Brain microvascular endothelial cell (primary cell): ENCODE measurements around the gene TBC1D22B.

Experiments used
- DNase-seq: peaks from one replicate; pipeline ENCODE4 v3.0.0-alpha.2; 2020
- H3K27ac ChIP-seq: fragments of 250-450 bp; sonication (Bioruptor Pico); 2 replicates; pipeline ENCODE4 v1.5.1; 2020; ENCODE audit warnings: mild to moderate bottlenecking, moderate library complexity
- H3K27me3 ChIP-seq: fragments of 250-450 bp; sonication (Bioruptor Pico); replicated peaks from 2 replicates; pipeline ENCODE4 v1.5.1; 2020; ENCODE audit warnings: mild to moderate bottlenecking
- H3K36me3 ChIP-seq: fragments of 250-450 bp; sonication (Bioruptor Pico); replicated peaks from 2 replicates; pipeline ENCODE4 v1.5.1; 2020; ENCODE audit warnings: mild to moderate bottlenecking
- H3K4me3 ChIP-seq: 2 replicates; pipeline ENCODE4 v1.5.1; 2011; ENCODE audit warnings: low read depth, mild to moderate bottlenecking, control low read depth, low read length, moderate library complexity
- in situ Hi-C: cut with HindIII; loops from 2 replicates; pipeline ENCODE4 v1.10.0; 2017; ENCODE audit warnings: low sequenced_read_pairs, low pct_ligation_motif_present
- TF ChIP-seq, protein P1 (sequence below): IDR thresholded peaks from 2 replicates; pipeline ENCODE4 v1.5.1; 2011; ENCODE audit warnings: low read depth, mild to moderate bottlenecking, moderate library complexity, low read length, control low read depth, inconsistent platforms; ENCODE audit errors: missing control alignments

TBC1D22B gene

GRCh38 chr6:37319856-37320480 lies 62.4 kb downstream of the TBC1D22B start:
- H3K27ac ChIP-seq: no peak overlapping the region
- DNase-seq: no peak
- in situ Hi-C loops: no loop called here
- TF ChIP-seq, protein P1, sequence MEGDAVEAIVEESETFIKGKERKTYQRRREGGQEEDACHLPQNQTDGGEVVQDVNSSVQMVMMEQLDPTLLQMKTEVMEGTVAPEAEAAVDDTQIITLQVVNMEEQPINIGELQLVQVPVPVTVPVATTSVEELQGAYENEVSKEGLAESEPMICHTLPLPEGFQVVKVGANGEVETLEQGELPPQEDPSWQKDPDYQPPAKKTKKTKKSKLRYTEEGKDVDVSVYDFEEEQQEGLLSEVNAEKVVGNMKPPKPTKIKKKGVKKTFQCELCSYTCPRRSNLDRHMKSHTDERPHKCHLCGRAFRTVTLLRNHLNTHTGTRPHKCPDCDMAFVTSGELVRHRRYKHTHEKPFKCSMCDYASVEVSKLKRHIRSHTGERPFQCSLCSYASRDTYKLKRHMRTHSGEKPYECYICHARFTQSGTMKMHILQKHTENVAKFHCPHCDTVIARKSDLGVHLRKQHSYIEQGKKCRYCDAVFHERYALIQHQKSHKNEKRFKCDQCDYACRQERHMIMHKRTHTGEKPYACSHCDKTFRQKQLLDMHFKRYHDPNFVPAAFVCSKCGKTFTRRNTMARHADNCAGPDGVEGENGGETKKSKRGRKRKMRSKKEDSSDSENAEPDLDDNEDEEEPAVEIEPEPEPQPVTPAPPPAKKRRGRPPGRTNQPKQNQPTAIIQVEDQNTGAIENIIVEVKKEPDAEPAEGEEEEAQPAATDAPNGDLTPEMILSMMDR: no peak
- peaks cover 62% of the 10 kb centered on the region for H3K36me3 ChIP-seq
- no peaks in the 10 kb centered on the region for H3K27me3 ChIP-seq
- no peak overlapping the region for H3K4me3 ChIP-seq

DNA sequence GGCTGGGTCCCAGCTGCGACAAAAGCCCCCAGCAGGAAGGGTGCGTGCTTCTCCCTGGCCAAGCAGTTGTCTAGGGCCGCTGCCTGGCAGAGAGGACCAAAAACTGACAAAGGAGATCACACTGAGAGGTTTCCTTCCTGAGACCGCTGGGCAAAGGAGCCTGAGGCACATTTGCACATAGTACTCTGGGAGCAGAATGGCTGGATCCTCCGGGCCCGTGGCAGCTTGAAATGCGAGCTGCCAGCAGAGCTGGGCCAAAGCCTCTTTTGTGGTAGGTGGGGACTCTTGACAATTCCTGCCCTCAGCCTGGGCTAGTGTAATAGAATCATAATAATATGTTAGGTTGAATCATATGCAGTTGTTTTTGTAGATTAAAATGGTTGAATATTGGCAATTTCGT lies 63.1 kb downstream of the TBC1D22B start:
- Histone ChIP-seq H3K4me3 (no peak overlapping the region), H3K36me3 (peaks cover 57% of the 10 kb centered on the region), H3K27ac (no peak overlapping the region), H3K27me3 (no peaks in the 10 kb centered on the region)
- TF ChIP-seq, protein P1: no peak
- DNase-seq: no peak
- in situ Hi-C loops: no loop called here

GRCh38 chr6:37321101-37321500 lies 63.5 kb downstream of the TBC1D22B start:
- TF ChIP-seq, protein P1: no peak
- peaks cover 52% of the 10 kb centered on the region for H3K36me3 ChIP-seq
- in situ Hi-C loops: no loop called here

DNA sequence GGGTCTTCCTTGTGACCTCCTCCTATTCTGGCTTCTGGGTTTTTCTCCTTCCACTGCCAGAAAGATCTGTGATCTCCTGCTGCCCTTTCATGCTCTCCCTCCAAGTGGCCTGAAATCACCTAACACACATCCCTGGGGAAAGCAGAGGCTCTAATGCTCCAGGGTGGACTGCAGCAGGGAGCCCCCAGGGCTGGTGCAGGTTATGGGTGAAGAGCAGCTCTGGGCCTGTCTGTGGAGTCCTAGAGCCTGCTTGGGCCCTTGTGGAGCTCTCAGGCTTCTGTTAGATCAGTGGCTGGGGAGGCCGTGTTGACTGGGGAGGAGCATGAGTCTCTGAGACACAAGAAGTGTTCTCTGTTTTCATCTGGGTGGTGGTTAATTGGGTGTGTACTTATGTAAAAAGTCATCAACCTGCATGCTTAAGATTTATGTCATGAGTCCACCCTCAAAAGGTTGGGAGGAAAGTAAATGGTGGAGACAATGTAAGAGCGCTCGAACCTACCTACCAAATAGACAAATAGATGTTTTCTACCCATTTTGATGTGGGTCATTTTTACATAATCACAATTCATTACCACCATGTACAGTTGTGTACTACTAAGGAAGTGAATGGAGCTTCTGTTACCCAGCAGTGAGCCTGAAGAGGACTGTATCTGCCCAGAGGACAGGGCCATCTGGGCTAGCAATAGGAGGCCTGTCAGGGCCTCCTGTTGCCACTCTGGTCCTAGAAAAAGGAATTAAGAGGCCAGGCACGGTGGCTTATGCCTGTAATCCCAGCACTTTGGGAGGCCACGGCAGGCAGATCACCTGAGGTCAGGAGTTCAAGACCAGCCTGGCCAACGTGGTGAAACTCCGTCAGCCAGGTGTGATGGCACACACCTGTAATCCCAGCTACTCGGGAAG lies 64.2 kb downstream of the TBC1D22B start:
- H3K36me3 ChIP-seq: peaks cover 45% of the 10 kb centered on the region
- no peak overlapping the region for H3K27ac ChIP-seq
- in situ Hi-C loops: no loop called here
- TF ChIP-seq, protein P1: no peak
- no peaks in the 10 kb centered on the region for H3K27me3 ChIP-seq
- no peak overlapping the region for H3K4me3 ChIP-seq
- DNase-seq: no peak

More at GRCh38 chr6:37321101-37321500, 63.5 kb downstream of the TBC1D22B start:
- Histone ChIP-seq H3K4me3 (no peak overlapping the region), H3K27ac (no peak overlapping the region), H3K27me3 (no peaks in the 10 kb centered on the region)
- DNase-seq: no peak

DNA sequence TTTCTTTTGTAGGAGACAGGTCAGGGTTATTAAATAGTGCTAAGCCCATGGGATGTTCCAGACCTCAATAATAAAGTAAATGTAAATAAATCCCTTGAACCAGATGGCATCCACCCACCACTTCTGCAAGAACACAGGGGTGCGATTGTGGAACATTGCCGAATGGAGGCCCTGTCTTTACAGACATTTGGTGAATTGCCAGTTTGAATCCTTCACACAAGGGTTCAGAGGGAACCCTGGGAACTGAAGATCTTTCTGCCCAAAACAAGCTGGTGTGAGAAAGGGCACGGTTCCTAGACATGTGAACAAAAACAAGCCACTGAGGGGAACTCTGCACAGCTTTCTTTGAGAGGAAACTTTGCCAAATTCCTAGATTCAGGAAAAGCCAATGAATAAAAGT lies 66.0 kb downstream of the TBC1D22B start:
- Histone ChIP-seq H3K36me3 (peaks cover 27% of the 10 kb centered on the region), H3K27ac (no peak overlapping the region), H3K4me3 (no peak overlapping the region), H3K27me3 (no peaks in the 10 kb centered on the region)
- TF ChIP-seq, protein P1: no peak
- in situ Hi-C loops: no loop called here
- no peak for DNase-seq
